ENCODE results near the gene TNNT2.

TNNT2 gene

DNA sequence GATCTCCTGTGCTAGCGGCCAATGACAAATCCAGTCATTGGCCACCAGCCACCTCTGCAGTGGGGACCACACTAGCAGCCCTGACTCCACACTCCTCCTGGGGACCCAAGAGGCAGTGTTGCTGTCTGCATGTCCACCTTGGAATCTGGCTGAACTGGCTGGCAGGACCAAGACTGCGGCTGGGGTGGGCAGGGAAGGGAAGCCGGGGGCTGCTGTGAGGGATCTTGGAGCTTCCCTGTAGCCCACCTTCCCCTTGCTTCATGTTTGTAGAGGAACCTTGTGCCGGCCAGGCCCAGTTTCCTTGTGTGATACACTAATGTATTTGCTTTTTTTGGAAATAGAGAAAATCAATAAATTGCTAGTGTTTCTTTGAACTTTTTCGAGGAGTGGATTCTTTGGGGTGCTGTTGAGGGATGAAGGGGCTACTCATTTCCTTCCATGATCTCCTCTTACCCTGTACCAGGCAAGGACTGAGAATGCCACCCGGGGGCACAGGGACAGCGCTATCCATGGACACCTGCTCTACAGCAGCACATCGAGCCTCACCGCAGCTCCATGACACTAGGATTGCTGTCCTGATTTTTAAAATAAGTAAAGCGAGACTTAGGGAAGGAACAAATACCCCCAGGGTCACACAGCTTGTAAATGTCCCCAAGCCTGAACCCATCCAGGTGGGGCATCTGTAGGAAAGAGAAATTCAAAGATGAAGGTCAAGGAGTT lies 44.7 kb downstream of the TNNT2 start:
- no peak overlapping the region for H3K18ac ChIP-seq (ENCODE audit: low read length)
- no peaks in the 10 kb centered on the region for H3K9me3 ChIP-seq (replicated peaks in 1 of 2; ENCODE audit: control insufficient read depth in 2 of 2, insufficient read depth in 1 of 2, low read depth in 1 of 2, low read length in 2 of 2)
- no peak overlapping the region for H2BK12ac ChIP-seq (ENCODE audit: low read length)
- no peak overlapping the region for H3K4me2 ChIP-seq (ENCODE audit: insufficient read depth, low read length, poor library complexity, severe bottlenecking)
- no peak overlapping the region for H3K23ac ChIP-seq (ENCODE audit: low read depth, low read length, poor library complexity)
- H2BK15ac ChIP-seq (ENCODE audit: low read length) = no peak overlapping the region
- no peak overlapping the region for H2AK5ac ChIP-seq (ENCODE audit: low read depth, low read length)
- no peak overlapping the region for H3K27ac ChIP-seq (replicated peaks; ENCODE audit: low read length)
- H3K4me1 ChIP-seq (ENCODE audit: control insufficient read depth in 2 of 2, insufficient read depth in 1 of 2, low read depth in 1 of 2, low read length in 2 of 2) = peaks cover 0 to 6% of the 10 kb centered on the region in 2 donors
- H3K14ac ChIP-seq (ENCODE audit: low read length) = no peak overlapping the region
- no peak overlapping the region for H4K8ac ChIP-seq (ENCODE audit: low read depth, low read length)
- no CpG with 5 or more reads among the region's 10 CpGs for WGBS, 2 donors (ENCODE audit: extremely low coverage in 2 of 2, insufficient read length in 2 of 2, insufficient replicate concordance in 1 of 2)
- no peak overlapping the region for H3K4me3 ChIP-seq (ENCODE audit: low read length in 2 of 2)
- no peak overlapping the region for H4K91ac ChIP-seq (ENCODE audit: low read depth, low read length, poor library complexity)
- no peak overlapping the region for H2AFZ ChIP-seq (ENCODE audit: low read length)
- no peak overlapping the region for H2BK5ac ChIP-seq (ENCODE audit: low read length)
- no peak for DNase-seq (ENCODE audit: low spot score)
- H3K4ac ChIP-seq (ENCODE audit: low read length) = no peak overlapping the region
- no peak overlapping the region for H2BK120ac ChIP-seq (ENCODE audit: low read depth, low read length)
- H3K36me3 ChIP-seq (replicated peaks in 1 of 2; ENCODE audit: control insufficient read depth in 2 of 2, insufficient read depth in 2 of 2, low read length in 2 of 2) = no peaks in the 10 kb centered on the region
- no peaks in the 10 kb centered on the region for H3K79me1 ChIP-seq (ENCODE audit: low read depth, low read length)
- H3K27me3 ChIP-seq (ENCODE audit: control insufficient read depth in 3 of 3, insufficient read depth in 3 of 3, low read depth in 1 of 3, low read length in 3 of 3) = peaks cover 0 to 19% (median 0%) of the 10 kb centered on the region in 3 experiments
- no peak overlapping the region for H3K9ac ChIP-seq (ENCODE audit: low read depth, low read length, poor library complexity)

DNA sequence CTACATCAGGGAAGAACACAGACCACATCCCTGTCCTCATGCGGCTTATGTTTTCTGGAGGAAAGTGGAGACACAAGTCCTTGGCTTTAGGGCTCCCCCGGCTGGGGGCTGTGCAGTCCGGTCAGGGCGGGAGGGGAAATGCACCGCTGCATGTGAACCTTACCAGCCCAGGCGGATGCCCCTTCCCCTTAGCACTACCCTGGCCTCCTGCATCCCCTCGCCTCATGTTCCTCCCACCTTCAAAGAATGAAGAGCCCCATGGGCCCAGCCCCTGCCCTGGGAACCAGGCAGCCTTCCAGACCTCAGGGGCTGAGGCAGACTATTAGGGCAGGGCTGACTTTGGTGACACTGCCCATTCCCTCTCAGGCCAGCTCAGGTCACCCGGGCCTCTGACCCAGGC lies 45.5 kb downstream of the TNNT2 start:
- H4K91ac ChIP-seq (ENCODE audit: low read depth, low read length, poor library complexity) = no peak overlapping the region
- no peak overlapping the region for H2BK15ac ChIP-seq (ENCODE audit: low read length)
- no peaks in the 10 kb centered on the region for H3K9me3 ChIP-seq (replicated peaks in 1 of 2; ENCODE audit: control insufficient read depth in 2 of 2, insufficient read depth in 1 of 2, low read depth in 1 of 2, low read length in 2 of 2)
- no peak overlapping the region for H3K4me3 ChIP-seq (ENCODE audit: low read length in 2 of 2)
- no peak overlapping the region for H2BK12ac ChIP-seq (ENCODE audit: low read length)
- no peak for DNase-seq (ENCODE audit: low spot score)
- H3K27ac ChIP-seq (replicated peaks; ENCODE audit: low read length) = no peak overlapping the region
- no peak overlapping the region for H3K4me2 ChIP-seq (ENCODE audit: insufficient read depth, low read length, poor library complexity, severe bottlenecking)
- H3K4ac ChIP-seq (ENCODE audit: low read length) = no peak overlapping the region
- H2BK5ac ChIP-seq (ENCODE audit: low read length) = no peak overlapping the region
- no peak overlapping the region for H3K18ac ChIP-seq (ENCODE audit: low read length)
- WGBS, 2 donors (ENCODE audit: extremely low coverage in 2 of 2, insufficient read length in 2 of 2, insufficient replicate concordance in 1 of 2) = no CpG with 5 or more reads among the region's 8 CpGs
- H4K8ac ChIP-seq (ENCODE audit: low read depth, low read length) = no peak overlapping the region
- H3K79me1 ChIP-seq (ENCODE audit: low read depth, low read length) = no peaks in the 10 kb centered on the region
- peaks cover 0 to 6% of the 10 kb centered on the region in 2 donors for H3K4me1 ChIP-seq (ENCODE audit: control insufficient read depth in 2 of 2, insufficient read depth in 1 of 2, low read depth in 1 of 2, low read length in 2 of 2)
- H3K9ac ChIP-seq (ENCODE audit: low read depth, low read length, poor library complexity) = no peak overlapping the region
- H3K36me3 ChIP-seq (replicated peaks in 1 of 2; ENCODE audit: control insufficient read depth in 2 of 2, insufficient read depth in 2 of 2, low read length in 2 of 2) = no peaks in the 10 kb centered on the region
- H2AK5ac ChIP-seq (ENCODE audit: low read depth, low read length) = no peak overlapping the region
- H3K27me3 ChIP-seq (ENCODE audit: control insufficient read depth in 3 of 3, insufficient read depth in 3 of 3, low read depth in 1 of 3, low read length in 3 of 3) = peaks cover 0 to 26% (median 0%) of the 10 kb centered on the region in 3 experiments
- no peak overlapping the region for H3K14ac ChIP-seq (ENCODE audit: low read length)
- no peak overlapping the region for H2BK120ac ChIP-seq (ENCODE audit: low read depth, low read length)
- H3K23ac ChIP-seq (ENCODE audit: low read depth, low read length, poor library complexity) = no peak overlapping the region
- no peak overlapping the region for H2AFZ ChIP-seq (ENCODE audit: low read length)

DNA sequence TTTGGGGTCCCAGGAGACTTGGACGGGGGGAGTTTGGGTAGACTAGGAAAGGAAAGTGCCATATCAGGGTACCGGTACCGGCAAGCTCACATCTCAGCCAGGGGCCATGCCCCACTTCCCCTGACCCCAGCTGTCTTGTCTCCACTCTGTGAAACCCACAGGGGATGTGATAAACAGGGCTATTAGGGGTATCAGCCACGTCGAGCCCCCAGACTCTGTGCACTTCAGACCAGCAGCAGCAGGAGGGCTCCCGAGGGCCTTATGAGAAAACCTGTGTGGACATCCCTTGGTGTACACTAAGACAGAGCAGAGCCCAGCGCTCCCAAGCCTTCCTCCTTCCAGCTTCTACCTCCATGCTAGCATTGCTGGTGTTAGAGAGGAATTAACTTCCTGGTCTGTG lies 46.3 kb downstream of the TNNT2 start:
- Histone ChIP-seq H3K79me1 (ENCODE audit: low read depth, low read length) (no peaks in the 10 kb centered on the region), H2AK5ac (ENCODE audit: low read depth, low read length) (no peak overlapping the region), H3K23ac (ENCODE audit: low read depth, low read length, poor library complexity) (no peak overlapping the region), H3K4me2 (ENCODE audit: insufficient read depth, low read length, poor library complexity, severe bottlenecking) (no peak overlapping the region), H2BK120ac (ENCODE audit: low read depth, low read length) (no peak overlapping the region), H4K8ac (ENCODE audit: low read depth, low read length) (no peak overlapping the region), H2BK15ac (ENCODE audit: low read length) (no peak overlapping the region), H3K14ac (ENCODE audit: low read length) (no peak overlapping the region), H3K27me3 (ENCODE audit: control insufficient read depth in 3 of 3, insufficient read depth in 3 of 3, low read depth in 1 of 3, low read length in 3 of 3) (peaks cover 0 to 31% (median 0%) of the 10 kb centered on the region in 3 experiments), H3K27ac (replicated peaks; ENCODE audit: low read length) (no peak overlapping the region), H2AFZ (ENCODE audit: low read length) (no peak overlapping the region), H3K4ac (ENCODE audit: low read length) (no peak overlapping the region), H3K36me3 (replicated peaks in 1 of 2; ENCODE audit: control insufficient read depth in 2 of 2, insufficient read depth in 2 of 2, low read length in 2 of 2) (no peaks in the 10 kb centered on the region), H4K91ac (ENCODE audit: low read depth, low read length, poor library complexity) (no peak overlapping the region), H3K9me3 (replicated peaks in 1 of 2; ENCODE audit: control insufficient read depth in 2 of 2, insufficient read depth in 1 of 2, low read depth in 1 of 2, low read length in 2 of 2) (no peaks in the 10 kb centered on the region), H3K4me1 (ENCODE audit: control insufficient read depth in 2 of 2, insufficient read depth in 1 of 2, low read depth in 1 of 2, low read length in 2 of 2) (peaks cover 0 to 6% of the 10 kb centered on the region in 2 donors), H3K18ac (ENCODE audit: low read length) (no peak overlapping the region), H2BK12ac (ENCODE audit: low read length) (no peak overlapping the region), H3K4me3 (ENCODE audit: low read length in 2 of 2) (no peak overlapping the region), H3K9ac (ENCODE audit: low read depth, low read length, poor library complexity) (no peak overlapping the region), H2BK5ac (ENCODE audit: low read length) (no peak overlapping the region)
- no CpG with 5 or more reads among the region's 7 CpGs for WGBS, 2 donors (ENCODE audit: extremely low coverage in 2 of 2, insufficient read length in 2 of 2, insufficient replicate concordance in 1 of 2)
- DNase-seq (ENCODE audit: low spot score) = no peak

DNA sequence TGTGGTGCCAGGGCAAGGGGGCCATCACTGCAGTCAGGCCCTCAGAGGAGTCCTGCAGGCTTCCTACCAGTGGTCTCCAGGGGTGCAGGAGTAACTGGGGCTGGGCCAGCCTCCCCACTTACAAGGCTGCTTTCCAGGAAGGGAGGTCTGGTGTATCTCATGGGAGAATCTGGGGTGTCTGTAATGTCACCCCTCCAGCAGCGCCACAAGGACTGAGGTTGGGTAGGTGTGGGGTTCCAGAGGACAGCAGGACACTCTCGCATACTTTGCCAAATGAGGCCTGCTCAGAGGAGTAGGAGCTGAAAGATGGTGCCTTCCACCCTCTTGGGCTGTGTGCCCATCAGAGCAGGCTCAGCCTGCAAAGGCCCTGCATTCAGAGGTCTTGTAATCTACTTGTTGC lies 46.9 kb downstream of the TNNT2 start:
- H3K79me1 ChIP-seq (ENCODE audit: low read depth, low read length) = no peaks in the 10 kb centered on the region
- WGBS, 2 donors (ENCODE audit: extremely low coverage in 2 of 2, insufficient read length in 2 of 2, insufficient replicate concordance in 1 of 2) = no CpG with 5 or more reads among the region's 2 CpGs

More for the DNA sequence above, 46.9 kb downstream of the TNNT2 start:
- no peak overlapping the region for H3K23ac ChIP-seq (ENCODE audit: low read depth, low read length, poor library complexity)
- H3K9ac ChIP-seq (ENCODE audit: low read depth, low read length, poor library complexity) = no peak overlapping the region
- H4K91ac ChIP-seq (ENCODE audit: low read depth, low read length, poor library complexity) = no peak overlapping the region
- no peak overlapping the region for H2BK12ac ChIP-seq (ENCODE audit: low read length)
- H3K4me3 ChIP-seq (ENCODE audit: low read length in 2 of 2) = no peak overlapping the region
- H3K27ac ChIP-seq (replicated peaks; ENCODE audit: low read length) = no peak overlapping the region
- H3K4me1 ChIP-seq (ENCODE audit: control insufficient read depth in 2 of 2, insufficient read depth in 1 of 2, low read depth in 1 of 2, low read length in 2 of 2) = peaks cover 0 to 6% of the 10 kb centered on the region in 2 donors
- DNase-seq (ENCODE audit: low spot score) = no peak
- no peaks in the 10 kb centered on the region for H3K9me3 ChIP-seq (replicated peaks in 1 of 2; ENCODE audit: control insufficient read depth in 2 of 2, insufficient read depth in 1 of 2, low read depth in 1 of 2, low read length in 2 of 2)
- no peak overlapping the region for H4K8ac ChIP-seq (ENCODE audit: low read depth, low read length)
- H2AK5ac ChIP-seq (ENCODE audit: low read depth, low read length) = no peak overlapping the region
- H2BK5ac ChIP-seq (ENCODE audit: low read length) = no peak overlapping the region
- no peaks in the 10 kb centered on the region for H3K36me3 ChIP-seq (replicated peaks in 1 of 2; ENCODE audit: control insufficient read depth in 2 of 2, insufficient read depth in 2 of 2, low read length in 2 of 2)
- no peak overlapping the region for H3K14ac ChIP-seq (ENCODE audit: low read length)
- no peak overlapping the region for H3K4me2 ChIP-seq (ENCODE audit: insufficient read depth, low read length, poor library complexity, severe bottlenecking)
- no peak overlapping the region for H2BK120ac ChIP-seq (ENCODE audit: low read depth, low read length)
- peaks cover 0 to 31% (median 0%) of the 10 kb centered on the region in 3 experiments for H3K27me3 ChIP-seq (ENCODE audit: control insufficient read depth in 3 of 3, insufficient read depth in 3 of 3, low read depth in 1 of 3, low read length in 3 of 3)
- H3K4ac ChIP-seq (ENCODE audit: low read length) = no peak overlapping the region
- no peak overlapping the region for H2BK15ac ChIP-seq (ENCODE audit: low read length)
- H2AFZ ChIP-seq (ENCODE audit: low read length) = no peak overlapping the region
- no peak overlapping the region for H3K18ac ChIP-seq (ENCODE audit: low read length)

All from neuronal stem cell (in vitro differentiated cells).